Measurements from ENCODE around the gene ATG14.
"Not testable (repeated sequence)": the region's sequence is repeated elsewhere in the genome, so short reads cannot be mapped to it uniquely, and the experiment has no call there.

The ATG14 gene

GRCh38 chr14:55347748-55348147, 63.9 kb downstream of the ATG14 start:
- no peak for DNase-seq

DNA sequence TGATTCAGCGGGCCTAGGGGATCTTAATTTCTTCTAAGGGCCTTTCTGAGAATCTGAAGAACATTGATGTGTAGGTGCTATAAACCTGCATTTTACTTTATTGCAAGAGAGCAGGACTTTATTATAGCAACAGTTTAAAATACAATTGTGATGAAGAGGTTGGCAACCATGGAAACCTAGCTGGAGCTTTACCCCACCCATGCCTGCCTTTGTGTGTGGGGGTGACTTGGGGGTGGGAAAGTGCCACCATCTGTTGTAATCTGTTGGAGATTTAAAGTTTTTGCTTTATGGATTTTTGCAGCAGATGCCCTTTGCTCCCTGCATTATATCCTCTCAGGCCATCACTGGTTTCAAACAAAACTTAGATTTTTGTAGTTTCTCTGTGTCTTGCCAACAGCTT, 64.6 kb downstream of the ATG14 start:
- DNase-seq, result no peak

GRCh38 chr14:55344582-55345163, 67.0 kb downstream of the ATG14 start:
- DNase-seq, result not testable (repeated sequence)

- no peak for DNase-seq
Measured at GRCh38 chr14:55341781-55342180, 69.8 kb downstream of the ATG14 start.

DNA sequence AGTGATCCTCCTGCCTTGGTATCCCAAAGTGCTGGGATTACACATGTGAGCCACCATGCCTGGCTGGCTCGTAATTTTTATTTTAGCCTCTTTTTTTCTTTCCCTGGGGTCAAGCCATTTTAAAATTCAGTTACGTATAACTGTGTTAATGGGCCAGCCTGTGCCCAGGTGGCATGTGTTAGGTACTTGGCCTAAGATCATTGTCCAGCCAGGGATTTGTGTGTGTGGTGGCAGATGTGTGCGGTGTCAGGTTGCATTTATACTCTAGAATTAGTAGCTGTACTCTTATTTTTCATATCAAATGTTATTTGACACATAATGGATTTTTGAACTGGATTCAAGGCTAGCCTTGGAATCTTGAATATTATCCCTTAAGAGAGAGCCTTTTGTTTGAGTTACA, 71.1 kb downstream of the ATG14 start:
- DNase-seq, result no peak

- no peak for DNase-seq
Measured at GRCh38 chr14:55339770-55340169, 71.9 kb downstream of the ATG14 start.

GRCh38 chr14:55336691-55337090, 74.9 kb downstream of the ATG14 start:
- DNase-seq, result no peak

DNA sequence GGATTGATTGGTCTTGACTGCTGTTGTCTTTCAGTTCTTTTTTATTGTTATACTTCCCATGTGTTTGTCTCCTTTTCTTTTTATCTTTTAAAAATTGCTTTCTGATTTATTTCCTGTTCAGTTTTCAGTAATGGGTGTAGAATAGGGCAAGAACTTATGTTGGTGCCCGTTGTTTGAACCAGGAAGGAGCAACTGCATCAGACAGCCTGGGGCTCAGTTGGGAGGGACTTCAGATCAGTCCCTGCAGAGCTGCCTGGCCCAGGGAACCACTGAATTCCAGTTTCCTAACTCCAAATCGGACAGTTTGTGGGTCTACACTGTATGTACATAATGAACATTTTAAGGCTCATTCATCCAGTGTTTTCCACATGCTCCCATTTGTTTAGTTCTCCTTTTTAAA, 75.5 kb downstream of the ATG14 start:
- no peak for DNase-seq

GRCh38 chr14:55333711-55334485, 77.7 kb downstream of the ATG14 start:
- DNase-seq, result no peak

DNA sequence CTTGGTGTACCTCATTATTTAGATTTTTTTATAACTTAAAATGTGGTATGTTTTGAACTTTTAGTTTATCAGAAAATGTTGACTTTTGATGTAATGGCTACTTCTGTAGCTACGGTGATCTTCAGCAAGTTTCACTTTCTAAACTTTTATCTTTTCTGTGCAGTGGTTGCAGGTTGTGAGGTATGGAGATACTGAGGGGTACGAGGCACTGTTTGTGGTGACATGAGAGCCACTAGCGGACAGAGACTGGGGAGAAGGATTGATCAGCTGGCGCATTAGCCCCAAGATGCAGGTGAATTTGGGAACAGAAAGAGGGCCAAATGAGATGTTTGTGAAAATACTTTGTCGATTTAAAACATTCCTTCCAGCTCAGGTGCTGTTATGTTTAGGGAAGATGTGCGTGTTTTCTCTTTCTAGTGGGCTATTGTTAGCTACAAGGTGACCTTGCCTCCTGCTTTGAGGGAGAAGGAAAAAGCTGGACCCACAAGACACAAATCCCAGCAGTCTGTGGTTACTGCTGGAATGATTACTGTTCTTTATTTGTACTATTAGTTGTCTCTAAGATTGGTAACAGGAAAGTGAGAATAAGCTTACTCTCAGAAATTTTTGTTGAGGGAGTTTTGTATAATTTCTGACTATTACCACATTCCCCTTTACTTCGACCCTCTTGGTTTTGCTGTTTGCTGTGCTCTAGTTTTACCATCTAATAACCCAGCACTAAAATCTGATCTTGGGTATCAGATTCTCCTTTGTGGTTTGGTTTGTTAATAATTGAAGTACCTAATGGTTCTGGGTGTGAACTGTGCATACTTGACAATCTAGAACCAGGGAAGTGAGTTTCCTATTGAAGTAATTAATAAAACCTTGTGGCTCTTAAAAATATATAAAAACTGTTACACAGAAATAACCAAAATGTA, 78.7 kb downstream of the ATG14 start:
- DNase-seq, result no peak

GRCh38 chr14:55329999-55330710, 81.5 kb downstream of the ATG14 start:
- no peak for DNase-seq

DNA sequence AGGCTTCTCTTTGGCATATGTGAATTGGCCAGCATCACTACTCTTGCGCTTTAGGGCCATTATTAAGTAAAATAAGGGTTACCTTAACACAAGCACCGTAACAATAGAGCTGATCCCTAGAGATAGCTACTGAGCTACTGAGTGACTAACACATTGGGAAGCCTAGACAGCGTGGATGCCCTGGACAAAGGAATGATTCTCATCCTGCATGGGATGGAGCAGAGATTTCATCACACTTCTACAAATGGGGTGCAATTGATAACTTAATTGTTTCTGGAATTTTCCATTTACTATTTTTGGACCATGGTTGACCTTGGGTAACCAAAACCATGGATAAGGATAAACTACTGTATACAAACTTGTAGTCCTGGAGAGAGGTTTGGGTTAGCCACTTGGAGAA, 83.3 kb downstream of the ATG14 start:
- no peak for DNase-seq

- DNase-seq, result no peak
Measured at GRCh38 chr14:55327179-55327578, 84.5 kb downstream of the ATG14 start.

- no peak for DNase-seq
Measured at GRCh38 chr14:55324812-55325211, 86.8 kb downstream of the ATG14 start.

DNA sequence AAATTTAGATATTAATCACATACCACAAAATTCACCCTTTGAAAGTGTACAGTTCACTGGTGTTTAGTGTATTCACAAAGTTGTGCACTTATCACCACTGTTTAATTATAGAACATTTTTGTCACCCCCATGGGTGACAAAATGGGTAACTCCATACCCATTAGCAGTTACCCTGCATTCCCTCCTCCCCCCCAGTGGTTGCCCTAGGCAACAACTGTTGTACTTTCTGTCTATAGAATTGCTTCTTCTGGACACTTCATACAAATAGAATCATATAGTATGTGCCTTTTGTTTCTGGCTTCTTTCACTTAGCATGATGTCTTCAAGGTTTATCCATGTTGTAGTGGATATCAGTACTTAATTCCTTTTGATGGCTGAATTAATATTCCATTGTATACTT, 87.7 kb downstream of the ATG14 start:
- no peak for DNase-seq

DNA sequence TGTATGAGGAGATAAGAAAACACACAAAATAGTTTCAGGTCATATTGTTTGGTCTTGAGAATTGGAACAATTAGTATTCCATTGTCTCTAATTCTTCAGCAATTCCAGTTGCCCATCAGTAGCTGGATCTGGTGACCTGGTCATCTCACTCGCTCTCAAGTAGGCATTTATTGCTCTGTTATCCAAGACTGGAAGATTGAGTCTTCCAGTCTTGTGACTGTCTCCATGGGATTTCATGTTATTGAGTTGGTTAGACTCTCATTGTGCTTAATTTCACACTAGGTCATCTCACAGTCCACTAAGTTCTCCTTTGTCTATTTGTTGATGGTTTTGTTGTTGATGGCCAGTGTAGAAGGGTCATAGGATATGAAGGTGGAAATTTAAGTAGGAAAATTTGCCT, 92.9 kb downstream of the ATG14 start:
- DNase-seq, result no peak

- no peak for DNase-seq
Measured at GRCh38 chr14:55317542-55318306, 93.9 kb downstream of the ATG14 start.

- DNase-seq, result no peak
Measured at GRCh38 chr14:55316564-55316963, 95.1 kb downstream of the ATG14 start.
